Stimulated activated CD8-positive, alpha-beta memory T cell treated with anti-CD3 and anti-CD28 coated beads, Interleukin-4, amount 100 ng/mL, for 48 hours (primary cell): ENCODE measurements around the gene TTC6.

Experiments
- DNase-seq: peaks from one replicate; pipeline ENCODE4 v3.0.0-alpha.2; 2020

The TTC6 gene

DNA sequence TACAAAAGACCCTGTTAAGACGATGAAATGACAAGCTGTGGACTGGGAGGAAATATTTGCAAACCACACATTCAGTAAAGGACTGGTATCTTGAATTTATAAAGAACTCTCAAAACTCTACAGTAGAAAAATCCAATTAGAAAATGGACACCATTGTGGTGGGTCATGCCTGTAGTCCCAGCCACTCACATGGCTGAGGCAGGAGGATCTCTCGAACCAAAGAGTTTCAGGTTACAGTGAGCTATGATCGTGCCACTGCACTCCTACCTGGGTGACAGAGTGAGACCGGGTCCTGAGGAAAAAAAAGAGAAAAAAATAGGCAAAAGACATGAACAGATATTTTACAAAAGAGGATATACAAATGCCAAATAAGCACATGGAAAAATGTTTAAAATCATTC, 41.9 kb downstream of the TTC6 start:
- no peak for DNase-seq

DNA sequence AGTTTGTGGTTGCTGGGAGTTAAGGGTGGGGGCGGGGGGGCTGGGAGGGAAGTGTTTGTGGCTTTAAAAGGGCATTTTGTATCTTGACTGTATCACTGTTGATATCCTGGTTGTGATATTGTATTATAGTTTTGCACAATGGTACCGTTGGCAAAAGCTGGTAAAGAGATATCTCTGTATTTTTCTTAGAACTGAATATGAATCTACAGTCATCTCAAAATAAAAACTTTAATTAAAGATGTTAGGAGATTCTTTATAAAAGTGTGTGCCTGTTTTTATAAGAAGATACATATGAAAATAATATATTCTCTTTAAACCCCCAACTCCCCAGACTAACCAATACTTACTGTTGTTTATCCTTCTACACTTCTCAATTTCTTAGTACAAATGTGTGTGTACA, 43.2 kb downstream of the TTC6 start:
- DNase-seq: no peak

GRCh38 chr14:37641117-37641516, 45.7 kb downstream of the TTC6 start:
- no peak for DNase-seq

GRCh38 chr14:37642125-37642524, 46.7 kb downstream of the TTC6 start:
- no peak for DNase-seq

- no peak for DNase-seq
Measured at GRCh38 chr14:37643701-37644100, 48.3 kb downstream of the TTC6 start.
